ENCODE measurements around the gene EPSTI1.

- no peak for TF ChIP-seq CTCF (IDR thresholded peaks at IDR 0.05)
- TF ChIP-seq POLR2A (IDR thresholded peaks at IDR 0.05), result no peak
Observed at GRCh38 chr13:43022934-43023288, 30.9 kb upstream of the EPSTI1 start.

Measured in right lobe of liver (tissue), 4 donors.